Stimulated activated CD8-positive, alpha-beta memory T cell treated with anti-CD3 and anti-CD28 coated beads, Interleukin-7, amount 100 ng/mL, for 48 hours (primary cell): ENCODE results near the gene TIGD3.

Experiments used
- DNase-seq, 2 donors: peaks; one replicate each; pipeline ENCODE4 v3.0.0-alpha.2; 2020; ENCODE audit warnings: low read depth in 1 of 2; ENCODE audit errors: extremely low read depth in 1 of 2

Gene TIGD3

GRCh38 chr11:65404210-65404609 is 49.7 kb downstream of the TIGD3 start:
- no peak for DNase-seq

DNA sequence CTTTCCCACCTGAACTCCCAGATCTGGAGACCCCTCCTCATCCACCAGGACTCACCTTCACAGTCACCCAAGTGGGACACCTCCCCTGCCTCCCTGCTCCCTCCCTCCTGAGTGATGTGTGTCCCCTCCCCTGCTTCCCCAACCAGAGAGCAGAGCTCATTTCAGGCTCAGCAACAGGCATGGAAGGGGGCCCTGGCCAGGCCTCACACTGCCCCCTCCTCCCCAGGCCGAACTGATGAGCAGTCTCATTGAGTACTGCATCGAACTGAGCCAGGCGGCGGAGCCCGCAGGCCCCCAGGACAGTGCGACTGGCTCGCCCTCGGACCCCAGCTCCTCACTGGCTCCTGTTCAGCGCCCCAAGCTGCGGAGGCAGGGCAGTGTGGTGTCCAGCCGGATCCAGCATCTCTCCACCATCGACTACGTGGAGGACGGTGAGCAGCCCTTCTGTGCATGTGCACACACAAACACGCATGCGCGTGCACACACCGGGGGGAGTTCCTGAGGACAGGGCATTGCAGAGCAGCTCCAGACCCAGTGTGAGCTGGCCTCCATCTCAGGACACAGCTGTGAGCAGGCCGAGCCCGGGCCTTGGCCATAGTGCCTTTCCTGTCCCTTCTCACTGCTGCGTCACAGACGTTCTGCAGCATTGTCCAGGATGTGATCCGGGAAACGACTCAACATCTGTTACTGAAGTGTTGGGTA is 50.2 kb downstream of the TIGD3 start:
- DNase-seq = no peak
